Measurements from ENCODE around the gene IST1.
A peak's percentile ranks its signal among the peaks of the same experiment; 100 is the strongest.

The IST1 gene

GRCh38 chr16:71894921-71895678 is at the start of gene IST1:
TSS of gene IST1 (plus strand) at chr16:71895531. CDS start at chr16:71915641, 20,110 bp downstream.
- Histone ChIP-seq H3K9me3 (ENCODE audit: control insufficient read depth, insufficient read depth, low read depth, low read length) (no peaks in the 10 kb centered on the region), H3K27me3 (ENCODE audit: control insufficient read depth, insufficient read depth, low read length) (no peaks in the 10 kb centered on the region), H3K9ac (ENCODE audit: low read length) (peak within 1 kb of the TSS; percentile 94), H3K4me1 (ENCODE audit: control insufficient read depth, insufficient read depth, low read length) (peaks cover 3% of the 10 kb centered on the region; the same call in 1 of the 2 replicates), H3K36me3 (ENCODE audit: control insufficient read depth, insufficient read depth, low read length) (peaks cover 8% of the 10 kb centered on the region; the same call in 1 of the 2 replicates), H3K4me3 (ENCODE audit: low read depth, low read length) (peak within 1 kb of the TSS; percentile 84), H3K27ac (ENCODE audit: low read depth, low read length) (peak within 1 kb of the TSS; percentile 82)

GRCh38 chr16:71845639-71846430 is 49.5 kb upstream of the IST1 start, which contains the start of gene ATXN1L:
TSS of gene ATXN1L (plus strand) at chr16:71845976. CDS start at chr16:71849741, 3,765 bp downstream.
- Histone ChIP-seq H3K36me3 (ENCODE audit: control insufficient read depth, insufficient read depth, low read length) (peaks cover 31% of the 10 kb centered on the region), H3K27ac (ENCODE audit: low read depth, low read length) (peak within 1 kb of the TSS; percentile 87), H3K9ac (ENCODE audit: low read length) (peak within 1 kb of the TSS; percentile 87), H3K4me3 (ENCODE audit: low read depth, low read length) (peak within 1 kb of the TSS; percentile 95), H3K27me3 (ENCODE audit: control insufficient read depth, insufficient read depth, low read length) (no peaks in the 10 kb centered on the region), H3K9me3 (ENCODE audit: control insufficient read depth, insufficient read depth, low read depth, low read length) (no peaks in the 10 kb centered on the region), H3K4me1 (ENCODE audit: control insufficient read depth, insufficient read depth, low read length) (peaks cover 5% of the 10 kb centered on the region; the same call in 1 of the 2 replicates)

DNA sequence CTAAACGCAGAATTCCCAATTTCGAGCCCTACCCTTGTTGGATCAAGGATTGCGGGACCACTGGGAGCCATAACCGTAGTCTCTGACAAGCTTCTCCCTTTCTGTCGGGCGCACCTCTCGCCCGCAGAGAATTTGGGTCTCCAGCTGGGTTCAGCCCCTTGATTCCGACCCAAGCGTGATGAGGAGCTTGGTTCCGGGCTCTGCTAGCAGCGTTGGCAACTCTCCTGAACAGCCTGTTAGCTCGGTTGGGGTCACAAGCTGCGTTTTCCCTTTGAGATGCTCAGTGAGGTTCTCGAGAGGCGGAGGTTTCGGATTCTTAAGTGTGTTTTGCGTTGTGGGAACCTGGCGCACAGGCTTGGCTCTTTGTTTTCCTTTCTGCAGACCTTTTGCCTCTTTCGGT is 48.9 kb upstream of the IST1 start:
- Histone ChIP-seq H3K27me3 (ENCODE audit: control insufficient read depth, insufficient read depth, low read length) (no peaks in the 10 kb centered on the region), H3K36me3 (ENCODE audit: control insufficient read depth, insufficient read depth, low read length) (peaks cover 37% of the 10 kb centered on the region), H3K9me3 (ENCODE audit: control insufficient read depth, insufficient read depth, low read depth, low read length) (no peaks in the 10 kb centered on the region), H3K4me3 (ENCODE audit: low read depth, low read length) (peak overlapping the region; percentile 95), H3K27ac (ENCODE audit: low read depth, low read length) (peak overlapping the region; percentile 87), H3K9ac (ENCODE audit: low read length) (peak overlapping the region; percentile 87), H3K4me1 (ENCODE audit: control insufficient read depth, insufficient read depth, low read length) (peaks cover 5% of the 10 kb centered on the region; the same call in 1 of the 2 replicates)

- peak overlapping the region; percentile 95 for H3K4me3 ChIP-seq (ENCODE audit: low read depth, low read length)
- no peak overlapping the region for H3K27ac ChIP-seq (ENCODE audit: low read depth, low read length)
- H3K36me3 ChIP-seq (ENCODE audit: control insufficient read depth, insufficient read depth, low read length): peaks cover 44% of the 10 kb centered on the region
- H3K4me1 ChIP-seq (ENCODE audit: control insufficient read depth, insufficient read depth, low read length): peaks cover 5% of the 10 kb centered on the region; the same call in 1 of the 2 replicates
- no peaks in the 10 kb centered on the region for H3K27me3 ChIP-seq (ENCODE audit: control insufficient read depth, insufficient read depth, low read length)
- H3K9me3 ChIP-seq (ENCODE audit: control insufficient read depth, insufficient read depth, low read depth, low read length): no peaks in the 10 kb centered on the region
- H3K9ac ChIP-seq (ENCODE audit: low read length): peak overlapping the region; percentile 87
These were observed 48.2 kb upstream of the IST1 start for GRCh38 chr16:71847096-71847495.

DNA sequence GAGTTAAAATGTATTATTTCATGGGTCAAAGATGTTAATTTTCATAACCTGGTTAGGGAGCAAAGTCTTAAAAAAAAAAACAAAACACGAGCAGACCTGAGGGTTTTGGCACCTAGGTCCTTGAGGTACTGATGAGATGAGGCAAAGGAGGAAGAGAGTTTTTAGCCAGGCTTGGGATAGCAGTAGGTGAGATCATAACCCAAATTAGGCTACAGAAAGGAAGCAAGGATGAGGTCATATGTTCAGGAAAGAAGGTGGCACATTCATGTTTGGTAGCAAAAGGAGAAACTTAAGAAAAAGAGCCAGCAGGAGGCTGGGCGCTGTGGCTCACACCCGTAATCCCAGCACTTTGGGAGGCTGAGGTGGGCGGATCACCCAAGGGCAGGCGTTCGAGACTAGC is 46.7 kb upstream of the IST1 start:
- H3K4me3 ChIP-seq (ENCODE audit: low read depth, low read length): no peak overlapping the region
- H3K4me1 ChIP-seq (ENCODE audit: control insufficient read depth, insufficient read depth, low read length): peaks cover 5% of the 10 kb centered on the region; the same call in 1 of the 2 replicates
- no peaks in the 10 kb centered on the region for H3K27me3 ChIP-seq (ENCODE audit: control insufficient read depth, insufficient read depth, low read length)
- H3K27ac ChIP-seq (ENCODE audit: low read depth, low read length): no peak overlapping the region
- peaks cover 55% of the 10 kb centered on the region for H3K36me3 ChIP-seq (ENCODE audit: control insufficient read depth, insufficient read depth, low read length)
- no peak overlapping the region for H3K9ac ChIP-seq (ENCODE audit: low read length)
- no peaks in the 10 kb centered on the region for H3K9me3 ChIP-seq (ENCODE audit: control insufficient read depth, insufficient read depth, low read depth, low read length)

DNA sequence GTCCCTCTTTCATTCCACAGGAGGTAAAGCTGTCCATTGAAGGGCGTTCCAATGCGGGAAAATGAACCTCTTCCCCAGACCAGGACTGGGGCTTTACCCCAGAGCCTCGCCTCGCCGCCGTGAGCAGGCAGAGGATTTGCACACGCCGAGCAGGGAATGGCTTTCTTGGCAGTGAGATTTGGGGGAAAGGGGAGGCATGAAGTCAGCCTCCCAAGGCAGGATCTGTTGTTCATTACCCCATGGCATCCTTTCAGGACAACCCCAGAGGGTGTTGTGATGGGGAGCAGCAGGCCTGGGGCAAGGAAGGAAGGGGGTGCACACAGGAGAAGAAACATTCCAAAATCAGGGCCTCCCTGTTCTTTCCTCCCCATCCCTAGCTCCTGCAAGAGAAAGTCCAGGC is 43.6 kb upstream of the IST1 start:
- Histone ChIP-seq H3K27ac (ENCODE audit: low read depth, low read length) (no peak overlapping the region), H3K36me3 (ENCODE audit: control insufficient read depth, insufficient read depth, low read length) (peaks cover 61% of the 10 kb centered on the region), H3K27me3 (ENCODE audit: control insufficient read depth, insufficient read depth, low read length) (no peaks in the 10 kb centered on the region)

GRCh38 chr16:71852158-71852557 is 43.2 kb upstream of the IST1 start:
- Histone ChIP-seq H3K27ac (ENCODE audit: low read depth, low read length) (no peak overlapping the region), H3K9ac (ENCODE audit: low read length) (no peak overlapping the region), H3K36me3 (ENCODE audit: control insufficient read depth, insufficient read depth, low read length) (peaks cover 61% of the 10 kb centered on the region), H3K9me3 (ENCODE audit: control insufficient read depth, insufficient read depth, low read depth, low read length) (no peaks in the 10 kb centered on the region), H3K4me1 (ENCODE audit: control insufficient read depth, insufficient read depth, low read length) (0 out of 2 replicates have a peak, but pooled peaks cover under 1% of the 10 kb centered on the region), H3K4me3 (ENCODE audit: low read depth, low read length) (no peak overlapping the region), H3K27me3 (ENCODE audit: control insufficient read depth, insufficient read depth, low read length) (no peaks in the 10 kb centered on the region)

More for the DNA sequence above, 43.6 kb upstream of the IST1 start:
- no peak overlapping the region for H3K9ac ChIP-seq (ENCODE audit: low read length)
- no peaks in the 10 kb centered on the region for H3K9me3 ChIP-seq (ENCODE audit: control insufficient read depth, insufficient read depth, low read depth, low read length)
- H3K4me3 ChIP-seq (ENCODE audit: low read depth, low read length): no peak overlapping the region
- peaks cover 5% of the 10 kb centered on the region; the same call in 1 of the 2 replicates for H3K4me1 ChIP-seq (ENCODE audit: control insufficient read depth, insufficient read depth, low read length)

GRCh38 chr16:71852561-71852960 is 42.8 kb upstream of the IST1 start:
- no peak overlapping the region for H3K9ac ChIP-seq (ENCODE audit: low read length)
- no peak overlapping the region for H3K4me3 ChIP-seq (ENCODE audit: low read depth, low read length)
- no peaks in the 10 kb centered on the region for H3K27me3 ChIP-seq (ENCODE audit: control insufficient read depth, insufficient read depth, low read length)
- H3K9me3 ChIP-seq (ENCODE audit: control insufficient read depth, insufficient read depth, low read depth, low read length): no peaks in the 10 kb centered on the region
- peaks cover 62% of the 10 kb centered on the region for H3K36me3 ChIP-seq (ENCODE audit: control insufficient read depth, insufficient read depth, low read length)
- no peaks in the 10 kb centered on the region for H3K4me1 ChIP-seq (ENCODE audit: control insufficient read depth, insufficient read depth, low read length)
- no peak overlapping the region for H3K27ac ChIP-seq (ENCODE audit: low read depth, low read length)

GRCh38 chr16:71853413-71853812 is 41.9 kb upstream of the IST1 start:
- Histone ChIP-seq H3K27me3 (ENCODE audit: control insufficient read depth, insufficient read depth, low read length) (no peaks in the 10 kb centered on the region), H3K27ac (ENCODE audit: low read depth, low read length) (no peak overlapping the region), H3K9me3 (ENCODE audit: control insufficient read depth, insufficient read depth, low read depth, low read length) (no peaks in the 10 kb centered on the region), H3K4me1 (ENCODE audit: control insufficient read depth, insufficient read depth, low read length) (no peaks in the 10 kb centered on the region), H3K9ac (ENCODE audit: low read length) (no peak overlapping the region), H3K36me3 (ENCODE audit: control insufficient read depth, insufficient read depth, low read length) (peaks cover 60% of the 10 kb centered on the region), H3K4me3 (ENCODE audit: low read depth, low read length) (no peak overlapping the region)

DNA sequence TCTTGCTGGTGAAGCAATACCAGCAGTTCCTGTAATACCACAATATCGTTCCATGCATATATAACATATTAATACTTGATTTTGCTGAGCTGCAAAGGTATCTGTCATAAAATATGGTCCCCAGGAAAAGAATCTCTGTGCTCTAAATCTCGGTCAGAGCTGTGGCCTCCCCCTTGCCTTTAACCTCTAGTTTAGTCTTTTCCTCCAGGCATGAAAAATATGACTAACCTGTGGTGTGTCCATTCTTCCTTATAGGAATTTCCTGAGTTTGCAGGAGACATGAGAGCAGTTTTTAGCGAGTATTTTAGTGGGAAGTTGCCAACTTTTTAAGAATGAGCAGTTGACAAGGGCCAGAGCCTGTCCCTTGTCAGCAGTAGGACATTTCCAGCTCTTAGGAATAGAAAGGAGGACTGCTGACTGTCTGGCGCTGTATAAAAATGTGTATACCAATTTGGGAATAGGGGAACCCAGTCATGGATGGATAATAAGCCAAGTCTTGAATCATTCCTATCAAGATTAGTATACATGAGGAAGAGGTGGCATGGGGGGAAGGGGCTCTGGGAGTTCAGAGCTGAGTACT is 40.9 kb upstream of the IST1 start:
- H3K4me1 ChIP-seq (ENCODE audit: control insufficient read depth, insufficient read depth, low read length): no peaks in the 10 kb centered on the region
- H3K9ac ChIP-seq (ENCODE audit: low read length): no peak overlapping the region
- H3K4me3 ChIP-seq (ENCODE audit: low read depth, low read length): no peak overlapping the region
- no peak overlapping the region for H3K27ac ChIP-seq (ENCODE audit: low read depth, low read length)
- H3K9me3 ChIP-seq (ENCODE audit: control insufficient read depth, insufficient read depth, low read depth, low read length): no peaks in the 10 kb centered on the region
- no peaks in the 10 kb centered on the region for H3K27me3 ChIP-seq (ENCODE audit: control insufficient read depth, insufficient read depth, low read length)
- peaks cover 59% of the 10 kb centered on the region for H3K36me3 ChIP-seq (ENCODE audit: control insufficient read depth, insufficient read depth, low read length)

Data from HUES6 (cell line).